HepG2 (cell line): ENCODE results near the gene SNAP23. TPM values are rescaled to one million over a fixed set of nuclear protein-coding genes. Genes with fewer than 3 reads are reported as not detected.

Source experiments
- ATAC-seq: fragments of 200-7000 bp; cut with Tn5 transposase; 3 replicates; pipeline ENCODE4 v1.9.1; 2020; ENCODE audit warnings: mild to moderate bottlenecking, moderate library complexity
- BruUV-seq: library from RNA; stranded (reverse); fragments of 400-500 nt; replicated peaks from 2 replicates; lab custom pipeline; 2021; lab: Mats Ljungman, UMichigan
- CTCF ChIA-PET: fragments of 300-600 bp; formaldehyde crosslinking; extraction: SDS; loops from one replicate; lab custom pipeline; 2021; ENCODE audit warnings: low total read pairs, inconsistent platforms, low intra/inter-chr PET ratio; lab: Yijun Ruan, JAX
- POLR2A ChIA-PET: fragments of 350-600 bp; sonication (Branson Sonifier 250); formaldehyde crosslinking; loops from one replicate; lab custom pipeline; 2020; ENCODE audit warnings: antibody characterized with exemption, inconsistent platforms; lab: Yijun Ruan, JAX
- DNase-seq: peaks from one replicate; pipeline ENCODE4 v3.0.0-alpha.2; 2015; ENCODE audit warnings: low spot score
- FAIRE-seq: peaks from 3 replicates; lab custom pipeline; 2011; peaks lifted over from hg19 to GRCh38; lab: Jason Lieb, UNC
- H2AFZ ChIP-seq: one replicate; pipeline ENCODE4 v1.6.1; 2011; ENCODE audit warnings: low read length, inconsistent platforms
- H3K27ac ChIP-seq: fragments of 300-600 bp; 3 replicates; pipeline ENCODE4 v1.8.0; 2011; ENCODE audit warnings: mixed run types, mild to moderate bottlenecking, mixed read lengths, low read length, inconsistent platforms; ENCODE audit not compliant: insufficient read depth; ENCODE audit errors: extremely low read length
- H3K27me3 ChIP-seq, 2 experiments: fragments of 200-600 bp in 1 of 2; 2 replicates in 1 of 2; 3 replicates in 1 of 2; pipeline versions ENCODE4 v1.6.0 to v1.8.0; 2011; ENCODE audit warnings: low read length in 2 of 2, mild to moderate bottlenecking in 2 of 2, moderate library complexity in 2 of 2, inconsistent platforms in 1 of 2; ENCODE audit not compliant: insufficient read depth in 2 of 2, control insufficient read depth in 1 of 2
- H3K36me3 ChIP-seq, 2 experiments: fragments of 200-600 bp in 1 of 2; replicated peaks in 1 of 2; 2 replicates in 1 of 2; 3 replicates in 1 of 2; pipeline versions ENCODE4 v1.5.1 to v1.8.0; 2011; ENCODE audit warnings: low read length in 2 of 2, inconsistent platforms in 1 of 2; ENCODE audit not compliant: insufficient read depth in 2 of 2, control insufficient read depth in 1 of 2
- H3K4me1 ChIP-seq: 2 replicates; pipeline ENCODE4 v1.5.1; 2012; ENCODE audit warnings: low read length, inconsistent platforms; ENCODE audit not compliant: insufficient read depth
- H3K4me2 ChIP-seq: 2 replicates; pipeline ENCODE4 v1.6.0; 2011; ENCODE audit warnings: low read depth, low read length, inconsistent platforms
- H3K4me3 ChIP-seq, 3 experiments: fragments of 200-600 bp in 1 of 3; sonication (generic), shearing (Covaris generic) in 1 of 3; replicated peaks in 1 of 3; 2 replicates each; pipeline ENCODE4 v1.5.1; 2011 to 2016; ENCODE audit warnings: low read length in 3 of 3, inconsistent platforms in 2 of 3, low read depth in 2 of 3, mild to moderate bottlenecking in 2 of 3, control low read depth in 1 of 3, mixed read lengths in 1 of 3; ENCODE audit not compliant: insufficient read depth in 1 of 3
- H3K79me2 ChIP-seq: one replicate; pipeline ENCODE4 v1.6.1; 2011; ENCODE audit warnings: low read length, inconsistent platforms; ENCODE audit not compliant: insufficient read depth
- H3K9ac ChIP-seq: 2 replicates; pipeline ENCODE4 v1.6.0; 2011; ENCODE audit warnings: mild to moderate bottlenecking, low read depth, low read length, inconsistent platforms; ENCODE audit not compliant: insufficient read depth
- H3K9me3 ChIP-seq: 2 replicates; pipeline ENCODE4 v1.5.1; 2012; ENCODE audit warnings: mild to moderate bottlenecking, low read length
- H4K20me1 ChIP-seq: 2 replicates; pipeline ENCODE4 v1.6.0; 2011; ENCODE audit warnings: inconsistent platforms, mild to moderate bottlenecking, low read length, moderate library complexity; ENCODE audit not compliant: insufficient read depth
- EHMT2 ChIP-seq: fragments of 200-600 bp; sonication (generic); IDR thresholded peaks from 2 replicates; pipeline ENCODE4 v1.7.0; 2017; ENCODE audit warnings: antibody characterized with exemption, low read depth, low read length, borderline replicate concordance
- HCFC1 ChIP-seq: fragments of 150-350 bp; IDR thresholded peaks from 2 replicates; pipeline ENCODE4 v1.6.1; 2014; ENCODE audit warnings: low read depth, low read length
- HMG20A ChIP-seq: IDR thresholded peaks from 2 replicates; pipeline ENCODE4 v1.6.1; 2016; ENCODE audit warnings: borderline replicate concordance
- LBX2 ChIP-seq: sonication (generic); formaldehyde crosslinking; IDR thresholded peaks from 2 replicates; pipeline ENCODE4 v1.5.0; 2020; ENCODE audit warnings: missing genetic modification reagents, mild to moderate bottlenecking, borderline replicate concordance
- MAFG ChIP-seq: sonication (generic); formaldehyde crosslinking; IDR thresholded peaks from 2 replicates; pipeline ENCODE4 v1.5.1; 2020; ENCODE audit warnings: mild to moderate bottlenecking, missing genetic modification reagents
- NFE2 ChIP-seq: sonication (generic); formaldehyde crosslinking; IDR thresholded peaks from 2 replicates; pipeline ENCODE4 v1.4.0; 2020; ENCODE audit warnings: missing genetic modification reagents
- NFE2L1 ChIP-seq: sonication (generic); formaldehyde crosslinking; IDR thresholded peaks from 2 replicates; pipeline ENCODE4 v1.4.0; 2020; ENCODE audit warnings: missing genetic modification reagents, mild to moderate bottlenecking, borderline replicate concordance
- NR2F2 ChIP-seq: IDR thresholded peaks from 2 replicates; pipeline ENCODE4 v1.6.1; 2012; ENCODE audit warnings: low read depth, inconsistent platforms, borderline replicate concordance
- TSC22D2 ChIP-seq: sonication (generic); formaldehyde crosslinking; IDR thresholded peaks from 2 replicates; pipeline ENCODE4 v1.5.1; 2020; ENCODE audit warnings: missing genetic modification reagents, mild to moderate bottlenecking, borderline replicate concordance
- ZMYM4 ChIP-seq: sonication (generic); formaldehyde crosslinking; IDR thresholded peaks from 2 replicates; pipeline ENCODE4 v1.8.1; 2023; ENCODE audit warnings: mild to moderate bottlenecking, missing genetic modification reagents
- ZNF235 ChIP-seq: sonication (generic); formaldehyde crosslinking; IDR thresholded peaks from 2 replicates; pipeline ENCODE4 v1.8.1; 2023; ENCODE audit warnings: mild to moderate bottlenecking, missing genetic modification reagents, borderline replicate concordance
- ZSCAN21 ChIP-seq: sonication (generic); formaldehyde crosslinking; IDR thresholded peaks from 2 replicates; pipeline ENCODE4 v1.8.0; 2022; ENCODE audit warnings: mild to moderate bottlenecking, missing genetic modification reagents, moderate library complexity, borderline replicate concordance
- ZSCAN25 ChIP-seq: sonication (generic); formaldehyde crosslinking; IDR thresholded peaks from 2 replicates; pipeline ENCODE4 v1.8.0; 2022; ENCODE audit warnings: mild to moderate bottlenecking, missing genetic modification reagents
- WGBS: methylation state at CpG from one replicate; pipeline ENCODE4 v1.1.6; 2017; ENCODE audit warnings: low lambda C conversion rate; 5-methylcytosine and 5-hydroxymethylcytosine counted together
- in situ Hi-C: cut with HindIII; loops from 2 replicates; pipeline ENCODE4 v1.10.0; 2017; ENCODE audit warnings: low pct_unique_long_range_greater_than_20kb; ENCODE audit not compliant: extremely low pct_ligation_motif_present
- intact Hi-C: fragments of 100-400 bp; cut with micrococcal nuclease; formaldehyde crosslinking; loops from one replicate; pipeline ENCODE4 v1.10.0; 2022; ENCODE audit not compliant: unreplicated experiment
- polyA plus RNA-seq, 8 experiments: library from polyadenylated mRNA; depleted of rRNA in 3 of 8; stranded (reverse) in 7 of 8; unstranded in 1 of 8; fragments of >200 nt; fragmentation: Illumina TruSeq in 4 of 8; extraction: Trizol in 4 of 8; gene quantifications; 2 replicates each; pipeline versions ENCODE4 v1.2.1 to v1.2.3, GENCODE V29; 2011 to 2016; ENCODE audit warnings: low read depth in 4 of 8, missing spikeins in 1 of 8, mixed read lengths in 1 of 8; ENCODE audit not compliant: insufficient read depth in 1 of 8
- total RNA-seq, 5 experiments: library from RNA; depleted of rRNA; stranded (reverse); fragments of >200 nt; fragmentation: Illumina TruSeq; extraction: Trizol; gene quantifications; 2 replicates each; pipeline ENCODE4 v1.2.3, GENCODE V29; 2016; ENCODE audit warnings: low read depth in 1 of 5

SNAP23 gene
- total and polyA plus RNA-seq, 2 of the 13 experiments (the other 11 are each of a cell fraction or from before 2014, with no cell fraction given): 37.0 to 101 TPM

DNA sequence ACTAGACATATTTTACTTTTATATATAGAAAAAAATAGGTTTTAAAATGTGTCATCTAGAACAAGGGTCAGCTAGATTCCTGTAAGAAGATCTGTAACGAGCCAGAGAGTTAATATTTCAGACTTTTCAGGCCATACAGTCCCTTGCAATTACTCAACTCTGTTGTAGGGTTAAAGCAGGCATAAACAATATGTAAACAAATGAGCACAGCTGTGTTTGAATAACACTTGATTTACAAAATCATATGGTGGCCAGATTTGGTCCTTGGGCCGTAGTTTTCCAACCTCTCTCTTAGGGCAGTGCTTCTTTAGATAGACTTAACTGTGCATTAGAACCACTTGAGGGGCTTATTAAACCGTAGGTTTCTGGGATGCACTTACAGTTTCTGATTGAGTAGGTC is 33.5 kb downstream of the SNAP23 start:
- Histone ChIP-seq H4K20me1 (no peaks in the 10 kb centered on the region), H3K79me2 (no peaks in the 10 kb centered on the region), H3K36me3 (peaks cover 7 to 49% of the 10 kb centered on the region in 2 experiments), H3K4me3 (no peak overlapping the region), H3K4me2 (no peak overlapping the region), H3K9ac (no peak overlapping the region), H3K9me3 (no peaks in the 10 kb centered on the region), H3K27ac (no peak overlapping the region), H3K27me3 (no peaks in the 10 kb centered on the region), H3K4me1 (no peaks in the 10 kb centered on the region), H2AFZ (no peak overlapping the region)
- DNase-seq (no peak), ATAC-seq (no peak), FAIRE-seq (no peak)
- WGBS: 93% methylated on average over 3 of the region's 3 CpGs
- no TSS peak for BruUV-seq
- POLR2A ChIA-PET: no interaction called here
- in situ Hi-C loops (no loop called here), intact Hi-C loops (no loop called here)
- CTCF ChIA-PET: no interaction called here
- TF ChIP-seq HCFC1 (no peak), ZSCAN21 (no peak), MAFG (CRISPR knock-in tag) (no peak), NFE2L1 (CRISPR knock-in tag) (no peak), LBX2 (CRISPR knock-in tag) (no peak), ZNF235 (CRISPR knock-in tag) (no peak), TSC22D2 (no peak), NFE2 (CRISPR knock-in tag) (no peak), EHMT2 (no peak), ZMYM4 (CRISPR knock-in tag) (no peak), ZSCAN25 (CRISPR knock-in tag) (no peak), HMG20A (CRISPR knock-in tag) (no peak), NR2F2 (no peak)
